Measurements from ENCODE around the gene BCL6B. TPM values are rescaled to one million over a fixed set of nuclear protein-coding genes. Genes with fewer than 3 reads are reported as not detected.

The BCL6B gene
- total RNA-seq, 1 experiment from 2014 or later, result 0.18 TPM

GRCh38 chr17:6997171-6997570 lies 25.7 kb upstream of the BCL6B start:
- Histone ChIP-seq H3K27me3 (ENCODE audit: control insufficient read depth, insufficient read depth, low read length) (no peaks in the 10 kb centered on the region), H3K4me3 (ENCODE audit: low read depth in 2 of 2, low read length in 2 of 2) (no peak overlapping the region), H3K27ac (ENCODE audit: low read length) (no peak overlapping the region), H3K36me3 (ENCODE audit: control insufficient read depth, insufficient read depth, low read length) (peaks cover 5% of the 10 kb centered on the region), H3K4me1 (ENCODE audit: control insufficient read depth, insufficient read depth, low read length) (no peaks in the 10 kb centered on the region), H3K9me3 (ENCODE audit: control insufficient read depth, insufficient read depth, low read depth, low read length) (no peaks in the 10 kb centered on the region)
- DNase-seq (ENCODE audit: low read depth, low spot score), result no peak
- in situ Hi-C loops (cut with HindIII; ENCODE audit: low pct_unique_long_range_greater_than_20kb, low sequenced_read_pairs) (no loop called here), intact Hi-C loops (cut with micrococcal nuclease; ENCODE audit: unreplicated experiment) (no loop called here)
- BruUV-seq (replicated peaks), result no TSS peak
- no peak for ATAC-seq
- POLR2A ChIA-PET, result no interaction called here
- TF ChIP-seq REST (IDR thresholded peaks at IDR 0.05; ENCODE audit: insufficient read depth in 1 of 2, low read depth in 2 of 2, low read length in 1 of 2) (no peak), TCF7L2 (IDR thresholded peaks at IDR 0.05; ENCODE audit: low read depth, low read length) (no peak), POLR2AphosphoS5 (IDR thresholded peaks at IDR 0.05; ENCODE audit: low read depth, low read length) (no peak), CTCF (IDR thresholded peaks at IDR 0.05) (no peak), SIN3A (IDR thresholded peaks at IDR 0.05; ENCODE audit: borderline replicate concordance, insufficient read depth, low read depth, low read length) (no peak)
- CTCF ChIA-PET, result no interaction called here

GRCh38 chr17:6998855-6999508 lies 23.9 kb upstream of the BCL6B start:
- ATAC-seq, result no peak
- H3K4me3 ChIP-seq (ENCODE audit: low read depth in 2 of 2, low read length in 2 of 2), result no peak overlapping the region
- no TSS peak for BruUV-seq (replicated peaks)
- no peak for TF ChIP-seq CTCF (IDR thresholded peaks at IDR 0.05)
- TF ChIP-seq TCF7L2 (IDR thresholded peaks at IDR 0.05; ENCODE audit: low read depth, low read length), result no peak
- no peak for TF ChIP-seq POLR2AphosphoS5 (IDR thresholded peaks at IDR 0.05; ENCODE audit: low read depth, low read length)
- TF ChIP-seq REST (IDR thresholded peaks at IDR 0.05; ENCODE audit: insufficient read depth in 1 of 2, low read depth in 2 of 2, low read length in 1 of 2), result no peak
- TF ChIP-seq SIN3A (IDR thresholded peaks at IDR 0.05; ENCODE audit: borderline replicate concordance, insufficient read depth, low read depth, low read length), result no peak
- no peaks in the 10 kb centered on the region for H3K27me3 ChIP-seq (ENCODE audit: control insufficient read depth, insufficient read depth, low read length)
- H3K9me3 ChIP-seq (ENCODE audit: control insufficient read depth, insufficient read depth, low read depth, low read length), result no peaks in the 10 kb centered on the region
- POLR2A ChIA-PET, result no interaction called here
- intact Hi-C loops (cut with micrococcal nuclease; ENCODE audit: unreplicated experiment) (no loop called here), in situ Hi-C loops (cut with HindIII; ENCODE audit: low pct_unique_long_range_greater_than_20kb, low sequenced_read_pairs) (no loop called here)
- CTCF ChIA-PET, result no interaction called here
- no peaks in the 10 kb centered on the region for H3K4me1 ChIP-seq (ENCODE audit: control insufficient read depth, insufficient read depth, low read length)
- peaks cover 7% of the 10 kb centered on the region for H3K36me3 ChIP-seq (ENCODE audit: control insufficient read depth, insufficient read depth, low read length)
- no peak overlapping the region for H3K27ac ChIP-seq (ENCODE audit: low read length)
- no peak for DNase-seq (ENCODE audit: low read depth, low spot score)

Data from Panc1 (cell line).